Sciatic nerve (tissue), 2 donors: ENCODE measurements around the gene SPSB4. TPM values are rescaled to one million over a fixed set of nuclear protein-coding genes. Genes with fewer than 3 reads are reported as not detected.
A peak's percentile ranks its signal among the peaks of the same experiment; 100 is the strongest.

Experiments used
- ATAC-seq: fragments of 200-7000 bp; cut with Tn5 transposase; one replicate; pipeline ENCODE4 v1.9.1; 2020; ENCODE audit warnings: mild to moderate bottlenecking, moderate library complexity
- DNase-seq: peaks from one replicate; pipeline ENCODE4 v3.0.0-alpha.2; 2020; ENCODE audit warnings: low spot score
- intact Hi-C: fragments of 100-400 bp; cut with DNase I; formaldehyde crosslinking; loops from one replicate; pipeline ENCODE4 v1.14.2; 2022
- total RNA-seq: library from RNA; stranded (reverse); fragmentation: NEBNext Ultra II Directional; extraction: Animal tissue kit (Norgen Biotek cat#: 25700); gene quantifications from one replicate; pipeline ENCODE4 v1.2.1, GENCODE V29; 2021
- donor health status: DM: no; HTN: no; CAD: no.
- donor health status: DM: no; HTN: no; CAD: no.

The SPSB4 gene
- total RNA-seq, 1 donor from 2014 or later = 0.36 TPM

DNA sequence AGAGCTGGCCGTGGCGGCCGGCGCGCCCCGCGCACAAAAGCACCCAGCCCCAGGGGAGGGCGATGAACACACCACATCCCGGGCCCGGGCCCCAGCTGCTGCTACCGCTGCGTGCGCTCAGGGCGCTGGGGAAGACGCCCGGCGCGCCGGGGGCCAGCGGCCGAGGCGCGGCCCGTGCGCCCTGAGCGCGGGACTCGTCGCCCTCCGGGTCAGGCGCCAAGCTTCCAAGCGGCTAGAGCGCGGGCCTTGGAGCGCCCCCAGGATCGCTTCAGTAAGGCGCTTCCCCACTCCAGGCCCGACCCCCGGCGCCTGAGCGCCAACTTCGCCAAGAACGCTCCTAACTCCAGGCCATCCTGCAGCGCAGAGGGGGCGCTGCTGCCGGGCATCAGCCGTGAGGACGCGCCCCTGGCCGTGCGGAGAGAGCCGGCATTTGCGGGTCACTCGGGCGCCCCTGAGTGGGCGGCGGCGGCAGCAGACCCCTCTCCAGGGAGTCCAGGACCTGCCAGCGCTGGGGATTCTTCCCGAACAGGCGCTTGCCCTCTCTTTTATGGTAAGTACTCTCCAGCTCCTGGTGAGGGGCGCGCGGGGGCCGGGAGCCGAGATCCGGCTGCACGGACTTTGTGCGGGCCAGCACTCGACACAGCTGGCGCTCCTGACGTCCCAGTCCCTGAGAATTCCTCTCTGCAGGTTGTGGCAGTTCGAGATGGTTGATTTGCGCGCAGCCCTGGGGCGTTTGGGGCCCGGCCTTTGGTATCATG, 475 bp downstream of the SPSB4 start:
- ATAC-seq (peak; percentile 9), DNase-seq (no peak)
- intact Hi-C loops = no loop called here

DNA sequence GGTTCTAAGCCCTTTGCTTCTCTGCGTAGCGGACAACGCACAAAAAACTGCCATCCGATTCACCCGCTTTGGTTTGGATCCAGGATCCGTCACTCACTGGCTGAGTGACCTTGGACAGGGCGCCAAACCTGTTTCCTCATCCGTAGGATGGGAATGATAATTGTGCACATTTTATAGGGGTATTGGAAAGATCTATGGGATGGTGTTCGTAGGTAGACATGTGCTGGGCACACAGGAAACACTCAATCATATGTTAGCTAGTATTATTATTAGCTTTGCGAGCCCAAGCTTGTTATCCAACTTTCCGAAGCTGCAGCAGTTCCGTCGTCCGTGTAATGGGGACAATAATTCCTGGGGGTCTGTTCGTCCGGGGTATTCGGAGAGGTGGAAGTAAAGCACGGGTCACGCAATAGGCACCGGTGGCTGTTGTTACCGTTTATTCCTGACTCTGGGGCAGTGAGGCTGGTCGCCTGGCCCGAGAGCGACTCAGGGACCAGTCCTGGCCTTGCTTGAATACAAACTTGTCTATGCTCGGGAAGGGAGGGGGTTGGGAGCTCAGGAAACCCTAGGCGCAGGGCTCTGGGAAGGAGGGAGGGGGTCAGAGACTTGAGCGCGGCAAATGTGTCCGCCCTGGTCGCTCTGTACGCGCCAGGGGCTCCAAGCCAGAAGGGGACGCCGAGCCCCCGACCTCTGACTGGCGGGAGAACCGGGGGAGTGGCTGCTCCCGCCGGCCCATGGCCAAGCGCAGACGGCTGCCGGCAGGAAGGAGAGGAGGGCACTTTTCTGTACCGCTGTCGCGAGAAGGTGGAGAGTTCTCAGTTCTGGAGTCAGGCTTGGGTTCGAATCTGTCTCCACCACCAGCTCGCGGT, 1.3 kb downstream of the SPSB4 start:
- DNase-seq (no peak), ATAC-seq (peak; percentile 27)
- intact Hi-C loops = no loop called here

DNA sequence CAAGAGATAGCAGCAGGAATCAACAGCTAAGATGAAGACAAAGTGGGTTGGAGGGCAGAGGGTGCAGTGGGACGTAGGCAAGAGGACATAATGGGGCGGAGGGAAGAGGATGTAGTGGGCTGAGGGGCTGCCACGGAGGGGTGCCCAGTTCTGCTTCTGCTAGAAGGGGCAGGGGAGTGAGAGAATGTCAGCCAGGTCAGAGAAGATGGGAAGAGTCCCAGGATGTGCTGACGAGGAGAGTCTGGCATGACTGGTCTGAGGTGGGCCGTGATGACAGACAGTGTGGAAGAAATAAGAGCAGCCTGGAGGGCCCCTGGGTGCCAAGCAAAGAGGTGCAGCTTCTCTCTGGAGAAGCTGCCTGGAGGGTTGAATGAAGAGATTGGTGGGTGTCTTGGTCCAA, 4.0 kb downstream of the SPSB4 start:
- intact Hi-C loops = no loop called here
- no peak for ATAC-seq
- DNase-seq = no peak

DNA sequence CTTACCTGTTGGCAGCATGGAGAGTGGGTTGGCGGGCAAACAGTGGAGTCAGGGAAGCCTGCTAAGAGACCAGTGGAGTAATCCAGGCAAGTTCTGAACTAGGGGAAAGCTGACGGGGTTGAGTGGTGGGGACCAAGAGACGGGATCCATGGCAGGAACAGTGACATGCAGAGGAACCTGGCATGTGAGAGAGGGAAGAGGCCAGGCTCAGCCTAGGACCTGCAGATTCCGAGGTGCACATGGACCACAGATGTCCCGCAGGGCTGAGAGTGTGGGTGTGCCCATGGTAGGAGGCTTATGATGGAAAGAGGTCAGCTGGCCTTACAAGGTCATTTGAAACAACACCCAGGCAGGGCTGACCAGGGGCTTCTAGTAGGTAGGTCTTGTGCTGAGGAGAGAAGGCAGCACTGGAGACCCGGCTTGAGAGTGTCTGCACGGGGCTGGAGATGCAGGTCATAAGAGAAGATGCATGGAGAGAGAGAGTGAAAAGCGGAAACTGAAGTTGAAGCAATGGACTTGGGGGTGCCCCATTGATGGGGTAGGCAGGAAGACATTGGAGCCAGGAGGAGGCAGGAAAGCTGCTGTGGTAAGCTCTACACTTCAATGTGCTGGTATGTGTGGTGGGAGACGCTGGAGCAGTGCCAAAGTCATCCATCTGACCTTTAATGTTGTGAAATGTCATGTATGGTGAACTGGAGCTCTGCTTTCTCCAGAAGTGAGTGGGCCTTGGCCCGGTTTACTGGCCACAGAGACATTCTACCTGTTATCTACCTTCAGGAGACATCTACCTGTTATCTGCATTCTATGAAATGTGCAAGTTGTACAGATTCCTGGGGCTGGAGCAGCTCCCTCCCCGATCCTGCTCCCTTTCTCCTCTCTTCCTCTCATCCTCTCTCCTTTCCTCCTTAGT, 4.6 kb downstream of the SPSB4 start:
- intact Hi-C loops = no loop called here
- ATAC-seq = no peak
- DNase-seq = no peak

DNA sequence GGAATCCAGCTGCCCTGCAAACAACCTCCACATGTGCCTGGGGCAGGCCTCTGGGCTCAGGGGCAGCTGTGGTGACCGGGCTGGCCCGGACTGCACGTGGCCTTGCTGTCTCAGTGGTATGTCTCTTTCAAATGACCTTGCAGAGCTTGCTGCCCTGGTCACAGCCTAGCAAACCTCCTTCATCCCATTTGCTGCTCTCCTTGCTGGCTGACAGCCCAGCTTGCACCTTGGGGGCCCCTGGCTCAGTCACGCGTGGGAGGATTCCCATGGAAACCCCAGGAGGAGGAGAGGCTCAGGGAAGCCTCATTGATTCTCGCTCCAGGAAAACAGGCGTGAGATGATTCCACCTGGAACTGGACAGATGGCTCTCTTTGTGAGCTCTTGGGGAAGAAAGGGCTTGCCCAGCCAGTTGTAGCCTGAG, 5.6 kb downstream of the SPSB4 start:
- no peak for DNase-seq

DNA sequence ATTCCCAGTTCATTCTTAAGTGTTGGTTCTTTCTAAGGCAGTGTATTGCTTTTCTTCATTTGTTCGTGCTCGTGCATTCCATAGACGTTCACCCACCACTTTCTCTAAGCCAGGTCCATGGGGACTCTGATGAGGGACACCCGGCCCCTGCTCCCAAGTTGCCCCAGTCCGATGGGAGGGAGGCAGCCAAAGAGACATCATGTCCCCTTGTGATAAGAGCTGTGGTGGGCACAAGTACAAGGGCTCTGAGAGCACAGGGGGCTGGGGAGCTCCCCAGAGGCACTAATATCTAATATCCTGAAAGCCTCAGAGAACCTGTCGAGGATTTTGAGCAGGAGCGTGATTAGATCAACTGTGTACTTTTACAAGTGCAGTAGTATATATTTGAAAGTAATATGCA, 6.3 kb downstream of the SPSB4 start:
- intact Hi-C loops = no loop called here
- DNase-seq (no peak), ATAC-seq (no peak)

More for the DNA sequence above, 5.6 kb downstream of the SPSB4 start:
- intact Hi-C loops = no loop called here
- ATAC-seq = peak; percentile 71

DNA sequence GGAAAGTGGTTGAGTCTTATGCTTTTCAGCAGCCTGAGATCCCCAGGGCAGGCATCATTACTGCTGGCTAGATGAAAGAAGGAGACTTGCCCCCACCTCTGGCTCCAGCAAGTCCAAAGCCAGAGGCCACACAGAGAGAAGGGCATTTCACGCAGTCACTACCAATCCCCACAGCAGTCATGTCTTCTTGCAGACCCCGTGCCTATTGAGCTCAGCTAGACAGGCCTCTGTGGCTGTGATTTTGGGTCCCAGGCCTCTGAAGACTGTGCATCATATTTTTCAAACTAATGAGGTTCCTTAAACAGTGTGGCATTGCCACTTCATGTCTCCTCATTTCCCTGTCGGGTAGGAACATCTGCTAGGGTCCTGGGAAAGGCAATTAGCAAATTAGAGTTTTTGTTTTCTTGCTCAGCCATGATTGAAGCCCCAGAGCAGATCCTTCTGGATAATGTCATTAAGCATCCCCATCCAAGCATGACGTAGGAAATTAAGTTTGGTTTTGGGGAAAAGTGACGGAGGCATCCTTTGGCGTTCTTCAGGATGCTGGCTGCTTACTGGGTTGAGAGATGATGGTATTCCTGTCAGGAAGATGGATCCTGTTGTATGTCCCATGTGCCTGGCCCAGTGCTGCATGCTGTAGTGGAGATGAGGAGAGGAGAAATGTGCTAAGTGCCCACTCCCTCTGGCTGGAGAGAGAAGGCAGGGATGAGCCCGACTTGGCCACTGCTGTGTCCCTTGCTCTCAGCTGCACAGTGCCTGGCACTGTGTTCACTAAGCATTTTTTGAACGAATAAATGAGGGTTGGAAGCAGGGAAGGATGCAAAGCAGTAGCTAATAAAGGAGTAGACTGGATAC, 7.0 kb downstream of the SPSB4 start:
- intact Hi-C loops = no loop called here
- no peak for ATAC-seq
- no peak for DNase-seq

DNA sequence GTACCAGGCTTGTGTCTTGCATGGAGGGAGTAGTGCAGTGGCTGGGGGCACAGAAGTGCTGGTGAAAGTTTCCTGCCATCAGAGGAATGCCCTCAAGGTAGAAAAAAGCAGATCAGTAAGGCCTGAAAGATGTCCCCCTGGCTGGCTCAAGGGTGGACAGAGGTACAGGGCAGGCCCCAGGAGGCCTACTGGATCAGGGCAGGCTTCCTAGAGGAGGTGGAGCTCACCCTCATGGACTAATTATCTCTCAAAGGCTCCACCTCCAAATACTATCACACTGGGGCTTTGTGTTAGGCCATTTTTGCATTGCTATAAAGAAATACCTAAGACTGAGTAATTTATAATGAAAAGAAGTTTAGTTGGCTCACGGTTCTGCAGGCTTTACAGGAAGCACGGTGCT, 7.8 kb downstream of the SPSB4 start:
- intact Hi-C loops = no loop called here
- ATAC-seq = no peak
- no peak for DNase-seq

DNA sequence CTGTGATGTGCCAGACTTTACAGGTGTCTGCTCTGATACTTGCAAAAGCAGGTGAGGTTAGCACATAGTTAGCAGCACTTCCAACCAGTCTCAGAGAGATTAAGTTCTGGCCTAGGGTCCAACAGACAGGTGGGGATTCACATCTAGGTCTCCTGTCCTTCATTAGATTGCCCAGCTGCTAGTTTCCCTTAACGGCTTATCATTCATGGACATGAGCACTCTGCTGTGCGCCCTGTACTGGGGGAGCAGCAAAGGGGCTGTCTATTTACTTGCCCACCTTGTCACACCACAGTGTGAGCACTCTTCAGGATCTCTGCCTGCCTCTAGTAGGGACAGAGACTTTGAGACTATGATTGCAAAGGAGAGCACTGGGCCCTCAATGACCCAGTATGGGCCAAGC, 8.7 kb downstream of the SPSB4 start:
- intact Hi-C loops = no loop called here
- ATAC-seq (no peak), DNase-seq (no peak)

DNA sequence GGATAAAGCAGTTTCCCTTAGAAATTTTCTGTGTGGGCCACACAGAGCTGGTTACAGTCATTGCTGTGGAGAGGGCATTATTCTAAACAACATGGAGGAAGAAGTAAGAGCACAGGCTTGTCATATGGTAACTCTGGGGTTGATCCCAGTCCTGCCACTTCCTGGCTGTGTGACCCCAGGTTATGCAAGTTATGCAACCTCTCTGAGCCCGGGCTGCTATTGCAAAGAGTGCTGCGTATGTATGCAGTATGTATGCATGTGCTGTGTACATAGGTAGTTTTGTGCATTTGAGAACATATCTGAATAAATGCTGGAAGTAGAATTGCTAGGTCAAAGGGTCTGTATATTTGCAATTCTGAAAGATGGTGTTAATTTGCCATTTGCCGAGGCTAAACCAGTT, 9.2 kb downstream of the SPSB4 start:
- intact Hi-C loops = no loop called here
- no peak for ATAC-seq
- no peak for DNase-seq

DNA sequence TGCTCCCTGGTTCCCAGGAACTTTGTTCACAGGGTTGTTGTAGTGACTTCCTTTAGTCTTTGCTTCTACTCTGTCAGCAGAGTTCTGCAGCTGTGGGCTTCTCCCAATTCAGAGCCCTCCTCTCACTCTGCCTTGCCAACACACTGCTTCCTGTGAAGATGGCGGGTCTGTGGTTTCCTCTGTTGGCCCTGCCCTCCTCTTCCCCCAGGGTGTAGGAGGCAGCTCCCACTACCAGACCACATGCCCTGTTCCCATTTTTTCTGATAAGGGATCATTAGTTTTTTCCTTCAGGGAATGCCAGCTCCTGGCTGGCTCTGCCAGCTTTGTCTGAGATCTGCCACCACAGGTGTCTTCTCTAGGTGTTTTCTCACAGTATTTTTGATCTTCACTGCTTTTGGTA, 12.7 kb downstream of the SPSB4 start:
- no peak for ATAC-seq
- DNase-seq = no peak
- intact Hi-C loops = no loop called here

DNA sequence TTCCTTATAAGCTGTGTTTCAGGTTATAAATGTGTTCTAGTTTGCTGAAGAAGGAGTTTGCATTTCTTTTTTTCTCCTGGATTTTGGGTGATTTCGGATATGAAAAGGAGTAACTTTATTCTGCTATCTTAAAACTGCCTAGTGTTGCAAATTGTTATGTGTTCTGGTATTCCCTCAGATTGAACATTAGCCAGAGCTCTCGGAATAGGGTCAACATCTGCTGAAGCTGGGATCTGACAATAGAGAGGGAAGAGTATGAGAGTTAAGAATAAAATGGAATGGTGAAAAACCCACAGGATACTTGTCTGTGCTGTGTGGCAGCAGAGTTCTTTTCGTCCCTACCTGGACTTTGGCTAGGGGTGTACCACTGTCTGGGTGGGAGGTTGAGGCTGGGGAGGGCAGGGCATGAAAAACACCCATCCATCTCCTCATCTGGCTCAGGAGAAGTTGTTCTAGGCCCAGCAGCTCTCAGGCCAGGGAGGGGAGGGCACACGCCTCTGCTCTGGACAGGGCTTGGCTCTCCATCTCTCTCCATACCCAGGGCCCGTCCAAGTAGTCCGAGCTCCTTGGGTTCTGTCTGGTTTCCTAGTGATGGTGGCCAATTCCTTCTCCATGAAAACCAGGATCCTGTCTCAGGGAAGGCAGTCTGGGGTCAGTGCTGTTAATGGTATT, 13.2 kb downstream of the SPSB4 start:
- no peak for DNase-seq
- intact Hi-C loops = no loop called here
- ATAC-seq = peak; percentile 44

DNA sequence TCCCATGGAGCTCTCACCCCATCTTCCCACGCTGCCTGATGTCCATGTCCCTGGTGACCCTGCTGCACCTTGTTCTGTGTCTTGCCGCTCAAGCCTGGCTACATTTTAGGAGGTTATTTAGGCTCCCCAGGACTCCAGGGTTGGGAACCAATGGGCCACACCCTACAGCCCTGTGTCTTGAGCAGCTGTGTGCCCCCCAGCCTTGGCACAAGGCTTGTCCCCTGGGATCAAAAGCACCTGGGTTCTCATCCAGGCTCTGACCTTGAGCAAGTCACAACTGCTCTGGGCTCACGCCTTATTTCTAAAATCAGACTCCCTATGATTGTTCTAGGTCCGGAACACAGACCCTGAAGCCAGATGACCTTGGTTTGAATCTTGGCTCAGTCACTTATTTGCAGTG, 14.1 kb downstream of the SPSB4 start:
- DNase-seq = no peak
- intact Hi-C loops = no loop called here

DNA sequence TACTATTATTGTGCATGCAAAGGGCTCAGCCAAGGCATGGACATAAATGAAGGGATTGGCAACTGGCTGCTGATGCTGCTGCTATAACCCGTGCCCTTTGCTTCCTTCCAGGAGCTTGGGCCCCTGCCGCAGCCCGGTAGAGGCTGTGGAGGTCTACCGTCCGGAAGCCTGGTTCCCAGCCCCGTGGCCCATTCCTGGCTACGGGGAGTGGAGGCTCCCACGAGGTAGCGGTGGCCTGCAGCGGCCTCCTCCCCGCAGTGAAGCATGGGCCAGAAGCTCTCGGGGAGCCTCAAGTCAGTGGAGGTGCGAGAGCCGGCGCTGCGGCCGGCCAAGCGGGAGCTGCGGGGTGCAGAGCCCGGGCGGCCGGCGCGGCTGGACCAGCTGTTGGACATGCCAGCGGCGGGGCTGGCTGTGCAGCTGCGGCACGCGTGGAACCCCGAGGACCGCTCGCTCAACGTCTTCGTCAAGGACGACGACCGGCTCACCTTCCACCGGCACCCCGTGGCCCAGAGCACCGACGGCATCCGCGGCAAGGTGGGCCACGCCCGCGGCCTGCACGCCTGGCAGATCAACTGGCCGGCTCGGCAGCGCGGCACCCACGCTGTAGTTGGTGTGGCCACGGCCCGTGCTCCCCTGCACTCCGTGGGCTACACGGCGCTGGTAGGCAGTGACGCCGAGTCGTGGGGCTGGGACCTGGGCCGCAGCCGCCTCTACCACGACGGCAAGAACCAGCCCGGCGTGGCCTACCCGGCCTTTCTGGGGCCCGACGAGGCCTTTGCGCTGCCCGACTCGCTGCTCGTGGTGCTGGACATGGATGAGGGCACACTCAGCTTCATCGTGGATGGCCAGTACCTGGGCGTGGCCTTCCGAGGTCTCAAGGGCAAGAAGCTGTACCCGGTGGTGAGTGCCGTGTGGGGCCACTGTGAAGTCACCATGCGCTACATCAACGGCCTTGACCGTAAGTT, 15.0 kb downstream of the SPSB4 start:
- DNase-seq = no peak
- intact Hi-C loops = no loop called here
- ATAC-seq = no peak

More for the DNA sequence above, 14.1 kb downstream of the SPSB4 start:
- ATAC-seq = no peak

DNA sequence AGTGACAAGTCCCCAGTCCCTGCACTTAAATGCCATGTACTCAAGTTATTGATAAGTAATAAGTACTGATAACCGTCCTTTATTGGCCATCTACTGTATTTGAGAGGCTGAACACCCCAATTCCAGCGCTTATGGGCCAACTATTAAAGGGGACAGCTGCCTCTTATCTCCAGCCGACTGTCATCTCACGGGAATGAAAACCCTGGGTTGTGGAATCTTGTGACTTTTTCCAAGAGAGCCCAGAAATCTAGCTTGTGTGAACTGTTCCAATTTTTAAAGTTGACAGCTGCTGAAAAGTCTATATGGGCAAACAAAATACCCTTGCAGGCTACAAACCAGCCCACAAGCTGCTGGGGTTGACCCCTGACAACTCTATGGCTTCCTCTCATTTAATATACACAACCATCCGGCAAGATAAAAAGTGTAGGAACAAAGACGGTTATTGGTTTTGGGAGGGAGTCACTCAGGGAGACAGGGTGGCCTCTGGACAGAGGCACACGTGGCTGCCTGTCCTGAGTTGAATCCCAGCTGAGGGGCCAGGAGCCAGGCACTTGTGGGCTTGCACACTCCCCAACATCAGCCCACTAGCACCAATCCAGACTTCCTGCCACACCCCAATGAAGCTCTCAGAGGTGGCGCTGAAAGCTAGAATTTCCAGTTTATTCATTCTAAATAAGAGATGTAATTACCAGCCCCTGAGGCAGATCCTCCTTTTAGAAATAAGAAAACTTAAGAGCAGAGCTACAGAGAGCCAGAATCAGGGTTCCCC, 16.2 kb downstream of the SPSB4 start:
- intact Hi-C loops = no loop called here
- no peak for ATAC-seq

DNA sequence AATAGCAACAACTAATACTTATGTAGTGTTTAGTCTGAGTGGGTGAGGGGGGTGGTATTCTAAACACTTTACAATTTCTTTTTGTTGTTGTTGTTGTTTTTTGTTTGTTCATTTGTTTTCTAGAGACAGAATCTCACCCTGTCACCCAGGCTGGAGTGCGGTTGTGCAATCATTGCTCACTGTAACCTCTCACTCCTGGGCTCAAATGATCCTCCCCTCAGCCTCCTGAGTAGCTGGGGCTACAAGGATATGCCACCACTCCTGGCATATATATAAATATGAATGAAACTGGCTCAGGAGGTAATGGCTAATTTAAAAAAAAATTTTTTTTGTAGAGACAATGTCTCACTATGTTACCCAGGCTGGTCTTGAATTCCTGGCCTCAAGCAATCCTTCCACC, 19.1 kb downstream of the SPSB4 start:
- DNase-seq (no peak), ATAC-seq (no peak)
- intact Hi-C loops = no loop called here

More for the DNA sequence above, 16.2 kb downstream of the SPSB4 start:
- DNase-seq = no peak
